ENCODE results near the gene VAX1. TPM values are rescaled to one million over a fixed set of nuclear protein-coding genes. Genes with fewer than 3 reads are reported as not detected.
"Not testable (repeated sequence)": the region's sequence is repeated elsewhere in the genome, so short reads cannot be mapped to it uniquely, and the experiment has no call there.

Gene VAX1
- total RNA-seq, 1 donor from 2014 or later = not detected

- DNase-seq (ENCODE audit: low spot score) = no peak
- intact Hi-C loops (cut with DNase I) = no loop called here
- ATAC-seq = no peak
Measured at GRCh38 chr10:117096599-117097201, 41.4 kb downstream of the VAX1 start.

GRCh38 chr10:117094856-117095255, 43.2 kb downstream of the VAX1 start:
- no peak for ATAC-seq
- intact Hi-C loops (cut with DNase I) = no loop called here
- no peak for DNase-seq (ENCODE audit: low spot score)

- intact Hi-C loops (cut with DNase I) = no loop called here
- DNase-seq (ENCODE audit: low spot score) (no peak), ATAC-seq (no peak)
Measured at GRCh38 chr10:117092386-117092785, 45.7 kb downstream of the VAX1 start.

GRCh38 chr10:117090834-117091233, 47.2 kb downstream of the VAX1 start:
- intact Hi-C loops (cut with DNase I) = no loop called here
- DNase-seq (ENCODE audit: low spot score) (no peak), ATAC-seq (no peak)

- intact Hi-C loops (cut with DNase I) = no loop called here
- DNase-seq (ENCODE audit: low spot score) (no peak), ATAC-seq (no peak)
Measured at GRCh38 chr10:117087521-117087920, 50.5 kb downstream of the VAX1 start.

- intact Hi-C loops (cut with DNase I) = no loop called here
Measured at GRCh38 chr10:117086546-117086945, 51.5 kb downstream of the VAX1 start.

GRCh38 chr10:117084421-117085246, 53.4 kb downstream of the VAX1 start:
- ATAC-seq; DNase-seq (ENCODE audit: low spot score); intact Hi-C loops (cut with DNase I): not testable (repeated sequence)

More at GRCh38 chr10:117086546-117086945, 51.5 kb downstream of the VAX1 start:
- ATAC-seq (no peak), DNase-seq (ENCODE audit: low spot score) (no peak)

Small RNA genes lying within 50 kb of the gene (microRNA-seq; reads per million reads assigned to microRNA genes)
- not detected for gene MIR3663

Other genes starting within 250 kb of the VAX1 start
- 23.2 TPM for gene SHTN1, start 133.1 kb downstream of the VAX1 start, total RNA-seq
- not detected for gene KCNK18, start 59.2 kb upstream of the VAX1 start, total RNA-seq
- gene SLC18A2, start 102.8 kb upstream of the VAX1 start, total RNA-seq = 1.2 TPM
- 55.2 TPM for gene PDZD8, start 237.2 kb upstream of the VAX1 start, total RNA-seq